Fibroblast of lung (primary cell): ENCODE data around the gene APOL4. TPM values are rescaled to one million over a fixed set of nuclear protein-coding genes. Genes with fewer than 3 reads are reported as not detected.
"Not testable (repeated sequence)": the region's sequence is repeated elsewhere in the genome, so short reads cannot be mapped to it uniquely, and the experiment has no call there.

Source experiments
- DNase-seq, 2 donors: peaks; one replicate each; pipeline versions ENCODE4 v3.0.0 to v3.0.0-alpha.2; 2010; ENCODE audit warnings: low read depth in 2 of 2
- H2AFZ ChIP-seq: 2 replicates; pipeline ENCODE4 v1.5.1; 2012; ENCODE audit warnings: low read length, control low read depth, inconsistent platforms
- H3K27ac ChIP-seq: 2 replicates; pipeline ENCODE4 v1.5.1; 2011; ENCODE audit warnings: low read length, control low read depth; ENCODE audit not compliant: insufficient read depth
- H3K27me3 ChIP-seq: 2 replicates; pipeline ENCODE4 v1.5.1; 2011; ENCODE audit warnings: mild to moderate bottlenecking, low read length; ENCODE audit not compliant: control insufficient read depth, insufficient read depth
- H3K36me3 ChIP-seq: 2 replicates; pipeline ENCODE4 v1.5.1; 2011; ENCODE audit warnings: low read length; ENCODE audit not compliant: control insufficient read depth, insufficient read depth
- H3K4me1 ChIP-seq: 2 replicates; pipeline ENCODE4 v1.5.1; 2011; ENCODE audit warnings: low read length; ENCODE audit not compliant: control insufficient read depth, insufficient read depth; ENCODE audit errors: extremely low read depth
- H3K4me2 ChIP-seq: 2 replicates; pipeline ENCODE4 v1.5.1; 2011; ENCODE audit warnings: low read length, control low read depth; ENCODE audit not compliant: insufficient read depth; ENCODE audit errors: extremely low read depth
- H3K4me3 ChIP-seq, 4 experiments: fragments of 200-600 bp in 1 of 4; sonication (generic) in 1 of 4; replicated peaks in 1 of 4; 2 replicates each; pipeline ENCODE4 v1.5.1; 2011 to 2016; ENCODE audit warnings: low read length in 4 of 4, low read depth in 3 of 4, mild to moderate bottlenecking in 3 of 4, control low read depth in 2 of 4, inconsistent platforms in 1 of 4, mixed read lengths in 1 of 4; ENCODE audit not compliant: insufficient read depth in 1 of 4; ENCODE audit errors: control extremely low read depth in 1 of 4
- H3K79me2 ChIP-seq: 2 replicates; pipeline ENCODE4 v1.5.1; 2012; ENCODE audit warnings: mild to moderate bottlenecking, low read length, inconsistent platforms; ENCODE audit not compliant: control insufficient read depth, insufficient read depth
- H3K9ac ChIP-seq: 2 replicates; pipeline ENCODE4 v1.5.1; 2011; ENCODE audit warnings: mild to moderate bottlenecking, low read length, control low read depth; ENCODE audit not compliant: insufficient read depth
- H3K9me3 ChIP-seq: 2 replicates; pipeline ENCODE4 v1.5.1; 2012; ENCODE audit warnings: low read depth, low read length; ENCODE audit not compliant: control insufficient read depth, insufficient read depth
- H4K20me1 ChIP-seq: 2 replicates; pipeline ENCODE4 v1.5.1; 2011; ENCODE audit warnings: low read length; ENCODE audit not compliant: control insufficient read depth, insufficient read depth; ENCODE audit errors: extremely low read depth
- CTCF ChIP-seq, 2 donors: IDR thresholded peaks in 1 of 2; conservative IDR thresholded peaks in 1 of 2; 1 replicate in 1 of 2; 2 replicates in 1 of 2; pipeline ENCODE4 v1.5.1; 2011 to 2012; ENCODE audit warnings: low read length in 2 of 2, control low read depth in 1 of 2, inconsistent platforms in 1 of 2, low read depth in 1 of 2, mild to moderate bottlenecking in 1 of 2
- EZH2 ChIP-seq: IDR thresholded peaks from 2 replicates; pipeline ENCODE4 v1.5.1; 2012; ENCODE audit warnings: low read length, control low read depth, mild to moderate bottlenecking; ENCODE audit errors: missing control alignments
- polyA plus RNA-seq, 2 donors: library from polyadenylated mRNA; depleted of rRNA in 1 of 2; stranded (reverse) in 1 of 2; unstranded in 1 of 2; fragments of >200 nt; gene quantifications; 2 replicates each; pipeline ENCODE4 v1.2.1, GENCODE V29; 2011 to 2012; ENCODE audit warnings: missing spikeins in 1 of 2
- total RNA-seq: library from RNA; depleted of rRNA; stranded (reverse); fragments of >200 nt; gene quantifications from 2 replicates; pipeline ENCODE4 v1.2.1, GENCODE V29; 2014

APOL4 gene
- total and polyA plus RNA-seq, 2 donors (not counting 1 experiment from before 2014, with no cell fraction given): 0.31 to 2.0 TPM

GRCh38 chr22:36212901-36213300 lies 11.3 kb upstream of the APOL4 start:
- no peak for DNase-seq
- no peak overlapping the region for H3K4me2 ChIP-seq
- no peaks in the 10 kb centered on the region for H4K20me1 ChIP-seq
- no peak overlapping the region for H3K4me3 ChIP-seq
- no peak overlapping the region for H3K9ac ChIP-seq
- no peaks in the 10 kb centered on the region for H3K79me2 ChIP-seq
- H3K9me3 ChIP-seq: no peaks in the 10 kb centered on the region
- TF ChIP-seq CTCF (conservative IDR thresholded peaks at IDR 0.05 in 1 of 2, IDR thresholded peaks at IDR 0.05 in 1 of 2; ENCODE audit: low read depth in 1 of 2, low read length in 2 of 2) (no peak), EZH2 (no peak)
- peaks cover 31% of the 10 kb centered on the region for H3K27me3 ChIP-seq
- no peaks in the 10 kb centered on the region for H3K4me1 ChIP-seq
- no peaks in the 10 kb centered on the region for H3K36me3 ChIP-seq
- no peak overlapping the region for H2AFZ ChIP-seq
- H3K27ac ChIP-seq: no peak overlapping the region

DNA sequence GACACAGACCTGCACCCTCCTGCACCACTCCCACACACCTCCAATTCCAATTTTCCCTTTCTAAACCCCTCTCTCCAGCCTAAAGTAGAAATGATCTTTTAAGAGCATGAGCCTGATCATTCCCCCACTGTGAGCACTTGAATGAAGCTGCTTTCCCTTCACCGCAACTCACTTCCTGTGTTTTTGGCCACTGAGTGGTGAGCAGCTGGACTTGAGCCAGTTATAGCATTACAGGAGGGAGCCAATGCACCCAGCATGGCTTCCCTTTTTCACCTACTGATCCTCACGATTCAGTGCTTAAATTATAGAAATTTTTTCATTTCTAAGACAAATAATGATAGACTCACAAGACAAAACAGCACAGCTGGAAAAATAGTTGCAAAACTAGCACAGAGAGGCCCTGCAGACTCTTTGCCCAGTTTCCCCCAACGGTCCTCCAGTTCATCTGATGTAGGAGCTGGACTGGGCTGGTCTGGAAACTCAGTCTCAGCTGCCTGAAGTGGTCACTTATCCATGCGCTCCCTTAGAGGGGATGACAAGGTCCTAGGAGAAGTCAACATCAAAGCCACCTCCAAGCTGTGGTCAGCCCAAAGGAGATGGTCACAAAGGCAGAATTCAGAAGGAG lies 9.7 kb upstream of the APOL4 start:
- no peak for TF ChIP-seq CTCF (conservative IDR thresholded peaks at IDR 0.05 in 1 of 2, IDR thresholded peaks at IDR 0.05 in 1 of 2; ENCODE audit: low read depth in 1 of 2, low read length in 2 of 2)
- TF ChIP-seq EZH2: no peak
- Histone ChIP-seq H4K20me1 (no peaks in the 10 kb centered on the region), H3K79me2 (no peaks in the 10 kb centered on the region), H3K4me1 (no peaks in the 10 kb centered on the region), H3K27me3 (peaks cover 27% of the 10 kb centered on the region), H3K36me3 (no peaks in the 10 kb centered on the region), H3K9me3 (no peaks in the 10 kb centered on the region), H2AFZ (no peak overlapping the region), H3K9ac (no peak overlapping the region), H3K27ac (no peak overlapping the region), H3K4me2 (no peak overlapping the region), H3K4me3 (no peak overlapping the region)
- peak; percentile 43 to 73 for DNase-seq

- TF ChIP-seq CTCF (conservative IDR thresholded peaks at IDR 0.05 in 1 of 2, IDR thresholded peaks at IDR 0.05 in 1 of 2; ENCODE audit: low read depth in 1 of 2, low read length in 2 of 2): no peak
- no peak for TF ChIP-seq EZH2
- peaks cover 25% of the 10 kb centered on the region for H3K27me3 ChIP-seq
- no peak for DNase-seq
- H3K4me2 ChIP-seq: no peak overlapping the region
- no peaks in the 10 kb centered on the region for H3K79me2 ChIP-seq
- no peak overlapping the region for H2AFZ ChIP-seq
- no peak overlapping the region for H3K27ac ChIP-seq
- H3K4me1 ChIP-seq: no peaks in the 10 kb centered on the region
- H3K4me3 ChIP-seq: no peak overlapping the region
- no peak overlapping the region for H3K9ac ChIP-seq
- no peaks in the 10 kb centered on the region for H3K36me3 ChIP-seq
- no peaks in the 10 kb centered on the region for H4K20me1 ChIP-seq
- no peaks in the 10 kb centered on the region for H3K9me3 ChIP-seq
These were observed 8.6 kb upstream of the APOL4 start for GRCh38 chr22:36210224-36210623.

DNA sequence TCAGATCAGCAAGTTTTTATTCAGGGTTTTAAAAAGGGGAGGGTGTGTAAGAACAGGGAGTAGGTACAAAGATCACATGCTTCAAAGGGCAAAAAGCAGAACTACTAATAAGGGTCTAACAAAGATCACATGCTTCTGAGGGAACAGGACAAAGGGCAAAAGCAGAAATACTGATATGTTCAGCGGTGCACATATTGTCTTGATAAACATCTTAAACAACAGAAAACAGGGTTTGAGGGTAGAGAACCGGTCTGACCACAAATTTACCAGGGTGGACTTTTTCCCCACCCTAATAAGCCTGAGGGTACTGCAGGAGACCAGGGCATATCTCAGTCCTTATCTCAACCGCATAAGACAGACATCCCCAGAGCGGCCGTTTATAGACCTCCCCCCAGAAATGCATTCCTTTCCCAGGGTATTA lies 7.9 kb upstream of the APOL4 start:
- not testable (repeated sequence) for H3K9ac ChIP-seq, H3K79me2 ChIP-seq, H3K36me3 ChIP-seq, H3K9me3 ChIP-seq, H3K4me2 ChIP-seq, H3K27ac ChIP-seq, H3K4me1 ChIP-seq, H4K20me1 ChIP-seq, H2AFZ ChIP-seq, DNase-seq, H3K4me3 ChIP-seq
- H3K27me3 ChIP-seq: peaks cover 20% of the 10 kb centered on the region
